ENCODE data around the gene RGS9BP.
"Not testable (repeated sequence)": the region's sequence is repeated elsewhere in the genome, so short reads cannot be mapped to it uniquely, and the experiment has no call there.

RGS9BP gene

DNA sequence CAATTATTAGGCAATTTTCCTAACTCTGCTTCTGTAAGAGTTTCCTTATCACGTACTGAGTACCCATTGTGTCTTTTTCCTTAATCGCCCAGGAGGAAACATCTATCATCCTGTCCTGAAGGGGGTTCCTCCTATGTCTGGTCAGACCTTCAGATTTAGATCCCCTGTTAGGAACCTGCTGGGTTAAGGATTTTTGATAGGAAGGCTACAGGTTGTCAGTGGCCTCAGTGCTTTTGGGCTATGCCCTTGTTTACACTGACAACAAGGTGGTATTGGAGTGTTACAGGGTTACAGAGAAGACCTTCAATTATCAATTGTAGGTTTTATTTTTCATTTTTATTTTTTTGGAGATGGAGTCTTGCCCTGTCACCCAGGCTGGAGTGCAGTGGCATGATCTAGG lies 19.2 kb downstream of the RGS9BP start:
- DNase-seq (ENCODE audit: low read depth in 2 of 2), result not testable (repeated sequence)

GRCh38 chr19:32695506-32695905 lies 19.9 kb downstream of the RGS9BP start:
- DNase-seq (ENCODE audit: low read depth in 2 of 2), result not testable (repeated sequence)

- not testable (repeated sequence) for DNase-seq (ENCODE audit: low read depth in 2 of 2)
Observed at GRCh38 chr19:32696771-32697170, 21.1 kb downstream of the RGS9BP start.

GRCh38 chr19:32700129-32700528 lies 24.5 kb downstream of the RGS9BP start:
- DNase-seq (ENCODE audit: low read depth in 2 of 2), result not testable (repeated sequence)

- DNase-seq (ENCODE audit: low read depth in 2 of 2), result no peak
Observed at GRCh38 chr19:32702010-32702409, 26.4 kb downstream of the RGS9BP start.

- DNase-seq (ENCODE audit: low read depth in 2 of 2), result not testable (repeated sequence)
Observed at GRCh38 chr19:32704006-32704405, 28.4 kb downstream of the RGS9BP start.

DNA sequence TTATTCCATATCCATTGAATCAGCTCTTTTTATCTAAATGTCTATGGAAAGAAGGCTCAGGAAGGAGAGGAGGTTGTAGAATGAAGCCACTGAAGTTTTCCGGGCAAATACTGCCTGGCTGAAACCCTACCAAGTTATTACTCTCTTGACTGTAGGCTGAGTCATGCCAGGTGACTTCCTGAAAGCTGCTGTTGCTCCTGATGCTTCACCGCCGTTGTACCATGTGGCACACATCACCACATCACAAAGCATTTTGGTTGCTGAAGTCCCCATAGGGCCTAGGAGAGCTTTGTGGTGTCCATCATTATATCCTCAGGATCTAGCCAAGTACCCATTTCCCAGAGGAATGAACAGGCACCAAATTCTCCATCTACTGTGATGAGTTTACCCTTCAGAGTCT lies 32.8 kb downstream of the RGS9BP start:
- peak in 1 of 2 donors; percentile 30 for DNase-seq (ENCODE audit: low read depth in 2 of 2)

GRCh38 chr19:32709032-32709431 lies 33.4 kb downstream of the RGS9BP start:
- no peak for DNase-seq (ENCODE audit: low read depth in 2 of 2)

DNA sequence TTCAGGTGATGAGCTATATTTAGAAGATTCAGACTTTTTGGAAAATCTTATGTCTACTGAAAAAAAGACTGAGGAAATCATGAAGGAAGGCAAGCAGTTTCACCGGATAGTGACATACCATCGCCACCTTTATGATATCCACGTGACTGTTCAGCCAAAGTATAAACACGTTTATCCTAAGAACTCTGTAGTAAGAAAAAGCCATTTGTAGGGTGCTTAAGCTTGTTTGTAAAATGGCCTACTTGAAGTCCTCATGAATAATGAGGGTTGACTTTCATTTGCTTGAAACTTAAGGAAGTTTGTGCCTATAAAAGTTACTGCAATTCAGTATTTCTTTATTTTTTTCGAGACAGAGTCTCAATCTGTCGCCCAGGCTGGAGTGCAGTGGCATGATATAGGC lies 36.1 kb downstream of the RGS9BP start:
- DNase-seq (ENCODE audit: low read depth in 2 of 2), result no peak

- not testable (repeated sequence) for DNase-seq (ENCODE audit: low read depth in 2 of 2)
Observed at GRCh38 chr19:32716203-32716602, 40.6 kb downstream of the RGS9BP start.

- DNase-seq (ENCODE audit: low read depth in 2 of 2), result no peak
Observed at GRCh38 chr19:32717496-32717895, 41.8 kb downstream of the RGS9BP start.

DNA sequence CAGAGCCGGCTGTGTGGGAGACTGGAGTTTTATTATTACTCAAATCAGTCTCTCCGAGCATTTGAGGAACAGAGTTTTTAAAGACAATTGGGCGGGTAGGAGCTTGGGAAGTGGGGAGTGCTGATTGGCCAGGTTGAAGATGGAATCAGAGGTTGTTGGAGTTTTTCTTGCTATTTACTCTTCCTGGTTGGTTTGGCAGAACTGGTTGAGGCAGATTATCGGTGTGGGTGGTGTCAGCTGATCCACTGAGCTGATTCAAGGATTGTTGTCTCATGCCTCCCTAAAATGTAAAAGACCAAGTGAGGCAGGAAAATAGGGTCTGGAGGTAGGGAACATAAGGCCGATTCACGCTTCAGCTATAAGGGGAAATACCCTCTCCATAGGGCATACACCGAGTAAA lies 42.6 kb downstream of the RGS9BP start:
- DNase-seq (ENCODE audit: low read depth in 2 of 2), result no peak

DNA sequence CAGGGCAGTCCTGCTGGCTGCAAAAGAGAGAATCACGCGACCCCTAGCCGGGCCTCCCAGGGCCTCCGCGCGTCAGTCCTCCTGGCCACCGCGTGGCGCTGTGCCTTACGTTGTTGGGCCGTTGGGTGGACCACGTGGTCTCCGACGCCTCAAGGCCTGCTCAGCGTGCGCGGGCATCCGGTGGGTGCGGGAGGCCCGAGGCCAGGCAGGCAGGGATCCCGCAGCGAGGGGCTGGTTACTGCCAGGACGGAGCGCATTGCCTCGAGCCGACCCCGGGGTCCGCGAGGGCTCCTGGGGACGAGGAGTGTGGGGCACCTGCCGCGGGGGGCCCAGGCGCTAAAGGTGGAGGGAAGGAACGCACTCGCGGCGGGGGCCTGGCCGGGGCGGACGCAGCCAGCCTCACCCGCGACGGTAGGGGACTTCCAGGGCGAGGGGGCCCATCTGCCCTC lies 44.0 kb downstream of the RGS9BP start, which contains the start of gene TDRD12:
Gene TDRD12 (plus strand): TSS at position 157 of the 449 bp plus-strand sequence. CDS start 306 bp downstream, outside the sequence.
- DNase-seq (ENCODE audit: low read depth in 2 of 2), result no peak

GRCh38 chr19:32720216-32720935 lies 44.7 kb downstream of the RGS9BP start:
- DNase-seq (ENCODE audit: low read depth in 2 of 2), result no peak

GRCh38 chr19:32720936-32721250 lies 45.2 kb downstream of the RGS9BP start:
- DNase-seq (ENCODE audit: low read depth in 2 of 2), result no peak

Data from stimulated activated CD4-positive, alpha-beta T cell treated with anti-CD3 and anti-CD28 coated beads, Interleukin-1b, Interleukin-23, amount 100 ng/mL, for 4 hours (primary cell).